Sigmoid colon (tissue), 7 donors: ENCODE results near the gene RAB7A. TPM values are rescaled to one million over a fixed set of nuclear protein-coding genes. Genes with fewer than 3 reads are reported as not detected.
"Not testable (repeated sequence)": the region's sequence is repeated elsewhere in the genome, so short reads cannot be mapped to it uniquely, and the experiment has no call there.

Experiments used
- DNase-seq: peaks from one replicate; pipeline ENCODE4 v3.0.0-alpha.2; 2019
- H3K27ac ChIP-seq, 4 donors: fragments of 200-600 bp; sonication (generic); one replicate each; pipeline ENCODE4 v1.5.1; 2016 to 2019; ENCODE audit warnings: mild to moderate bottlenecking in 1 of 4
- H3K27me3 ChIP-seq, 3 donors: fragments of 200-600 bp; sonication (generic); one replicate each; pipeline ENCODE4 v1.5.1; 2019; ENCODE audit warnings: mild to moderate bottlenecking in 1 of 3
- H3K36me3 ChIP-seq, 4 donors: fragments of 200-600 bp; sonication (generic); one replicate each; pipeline ENCODE4 v1.5.1; 2016 to 2019
- H3K4me1 ChIP-seq, 4 donors: fragments of 200-600 bp; sonication (generic); one replicate each; pipeline ENCODE4 v1.5.1; 2017 to 2019
- H3K4me3 ChIP-seq, 4 donors: fragments of 200-600 bp; sonication (generic); one replicate each; pipeline ENCODE4 v1.5.1; 2017 to 2019; ENCODE audit warnings: mild to moderate bottlenecking in 2 of 4, moderate library complexity in 1 of 4
- H3K9me3 ChIP-seq, 4 donors: fragments of 200-600 bp in 3 of 4; sonication (generic) in 3 of 4; one replicate each; pipeline versions ENCODE4 v1.5.1 to v1.6.1; 2013 to 2019
- CTCF ChIP-seq, 4 experiments: fragments of 450-650 bp in 3 of 4; fragments of 200-600 bp in 1 of 4; IDR thresholded peaks; one replicate each; pipeline ENCODE4 v1.5.1; 2016 to 2019; ENCODE audit warnings: antibody characterized with exemption in 4 of 4, mild to moderate bottlenecking in 3 of 4, moderate library complexity in 2 of 4
- EP300 ChIP-seq, 4 donors: sonication (generic); formaldehyde crosslinking; IDR thresholded peaks; one replicate each; pipeline ENCODE4 v1.6.1; 2017; ENCODE audit warnings: antibody characterized with exemption in 4 of 4
- POLR2A ChIP-seq, 2 donors: fragments of 450-650 bp; IDR thresholded peaks; one replicate each; pipeline ENCODE4 v1.6.1; 2016; ENCODE audit warnings: antibody characterized with exemption in 2 of 2, mild to moderate bottlenecking in 2 of 2, moderate library complexity in 2 of 2
- POLR2AphosphoS5 ChIP-seq, 4 donors: sonication (generic); formaldehyde crosslinking; IDR thresholded peaks; one replicate each; pipeline ENCODE4 v1.6.1; 2017; ENCODE audit warnings: antibody characterized with exemption in 4 of 4
- WGBS, 2 donors: extraction: QIAGEN DNeasy Blood & Tissue Kit; methylation state at CpG; one replicate each; pipeline ENCODE4 v1.1.7; 2013; 5-methylcytosine and 5-hydroxymethylcytosine counted together
- intact Hi-C: fragments of 100-400 bp; cut with DNase I; formaldehyde crosslinking; loops from one replicate; pipeline ENCODE4 v1.15.1; 2023
- polyA plus RNA-seq, 3 donors: library from polyadenylated mRNA; stranded (reverse); fragments of 200-250 nt; gene quantifications; one replicate each; pipeline ENCODE4 v1.2.3, GENCODE V29; 2013
- total RNA-seq, 4 donors: library from RNA; depleted of rRNA; stranded (reverse); fragments of >200 nt; gene quantifications; one replicate each; pipeline ENCODE4 v1.1.0, GENCODE V29; 2016
- donor health status: healthy with polysubstance abuse.
- donor health status: Bipolar disorder and iron deficiency.
- donor health status: healthy.

Gene RAB7A
- total and polyA plus RNA-seq, 7 donors = 73.6 to 275 (median 100.0) TPM

- WGBS, 2 donors = 97 to 98% methylated on average over 7 of the region's 7 CpGs
- Histone ChIP-seq H3K9me3 (no peaks in the 10 kb centered on the region), H3K27ac (no peak overlapping the region), H3K36me3 (no peaks in the 10 kb centered on the region), H3K4me3 (no peak overlapping the region), H3K27me3 (no peaks in the 10 kb centered on the region), H3K4me1 (no peaks in the 10 kb centered on the region)
- DNase-seq = no peak
- no peak for TF ChIP-seq CTCF (IDR thresholded peaks at IDR 0.05)
- TF ChIP-seq POLR2AphosphoS5 (IDR thresholded peaks at IDR 0.05) = no peak
- TF ChIP-seq POLR2A (IDR thresholded peaks at IDR 0.05) = no peak
- TF ChIP-seq EP300 (IDR thresholded peaks at IDR 0.05) = no peak
- intact Hi-C loops = no loop called here
These were observed 15.1 kb upstream of the RAB7A start for GRCh38 chr3:128710816-128711433.

GRCh38 chr3:128712848-128713247, 13.1 kb upstream of the RAB7A start:
- Histone ChIP-seq H3K27ac (no peak overlapping the region), H3K27me3 (no peaks in the 10 kb centered on the region), H3K9me3 (no peaks in the 10 kb centered on the region), H3K4me3 (no peak overlapping the region), H3K4me1 (no peaks in the 10 kb centered on the region), H3K36me3 (no peaks in the 10 kb centered on the region)
- 85 to 91% methylated on average over 4 of the region's 4 CpGs for WGBS, 2 donors
- TF ChIP-seq POLR2A (IDR thresholded peaks at IDR 0.05) (no peak), POLR2AphosphoS5 (IDR thresholded peaks at IDR 0.05) (no peak), CTCF (IDR thresholded peaks at IDR 0.05) (no peak), EP300 (IDR thresholded peaks at IDR 0.05) (no peak)
- intact Hi-C loops = no loop called here
- no peak for DNase-seq

GRCh38 chr3:128714887-128715491, 11.0 kb upstream of the RAB7A start:
- 61 to 85% methylated on average over 3 of the region's 3 CpGs for WGBS, 2 donors

GRCh38 chr3:128718892-128719291, 7.1 kb upstream of the RAB7A start:
- H3K27ac ChIP-seq, H3K4me3 ChIP-seq, intact Hi-C loops, H3K27me3 ChIP-seq, H3K4me1 ChIP-seq, H3K9me3 ChIP-seq, H3K36me3 ChIP-seq: not testable (repeated sequence)
- WGBS, 2 donors = 71 to 73% methylated on average over 7 of the region's 7 CpGs
- peak; percentile 33 for DNase-seq

More at GRCh38 chr3:128714887-128715491, 11.0 kb upstream of the RAB7A start:
- H3K9me3 ChIP-seq = no peaks in the 10 kb centered on the region
- no peak overlapping the region for H3K27ac ChIP-seq
- peak; percentile 36 for DNase-seq
- no peak overlapping the region for H3K4me3 ChIP-seq
- H3K36me3 ChIP-seq = no peaks in the 10 kb centered on the region
- no peaks in the 10 kb centered on the region for H3K27me3 ChIP-seq
- no peaks in the 10 kb centered on the region for H3K4me1 ChIP-seq
- no peak for TF ChIP-seq EP300 (IDR thresholded peaks at IDR 0.05)
- no peak for TF ChIP-seq POLR2AphosphoS5 (IDR thresholded peaks at IDR 0.05)
- intact Hi-C loops = no loop called here

- 66 to 78% methylated on average over 10 of the region's 10 CpGs for WGBS, 2 donors
These were observed 5.1 kb upstream of the RAB7A start for GRCh38 chr3:128720891-128721290.

More at GRCh38 chr3:128720891-128721290, 5.1 kb upstream of the RAB7A start:
- H3K4me3 ChIP-seq = no peak overlapping the region
- no peaks in the 10 kb centered on the region for H3K4me1 ChIP-seq
- no peak overlapping the region for H3K27ac ChIP-seq
- TF ChIP-seq EP300 (IDR thresholded peaks at IDR 0.05) (no peak), CTCF (IDR thresholded peaks at IDR 0.05) (no peak), POLR2A (IDR thresholded peaks at IDR 0.05) (no peak), POLR2AphosphoS5 (IDR thresholded peaks at IDR 0.05) (no peak)
- intact Hi-C loops = no loop called here
- peaks cover 0 to 3% (median 0%) of the 10 kb centered on the region in 3 donors for H3K27me3 ChIP-seq
- DNase-seq = peak; percentile 25
- H3K36me3 ChIP-seq = no peaks in the 10 kb centered on the region
- H3K9me3 ChIP-seq = no peaks in the 10 kb centered on the region
